SIG-M5 treated with dmso at 0.1 percent for 504 hours (cell line): ENCODE results near the gene BAIAP2L1.

Experiments
- DNase-seq: peaks from one replicate; lab custom pipeline; 2025; ENCODE audit not compliant: unreplicated experiment; lab: John Stamatoyannopoulos, UW

BAIAP2L1 gene

DNA sequence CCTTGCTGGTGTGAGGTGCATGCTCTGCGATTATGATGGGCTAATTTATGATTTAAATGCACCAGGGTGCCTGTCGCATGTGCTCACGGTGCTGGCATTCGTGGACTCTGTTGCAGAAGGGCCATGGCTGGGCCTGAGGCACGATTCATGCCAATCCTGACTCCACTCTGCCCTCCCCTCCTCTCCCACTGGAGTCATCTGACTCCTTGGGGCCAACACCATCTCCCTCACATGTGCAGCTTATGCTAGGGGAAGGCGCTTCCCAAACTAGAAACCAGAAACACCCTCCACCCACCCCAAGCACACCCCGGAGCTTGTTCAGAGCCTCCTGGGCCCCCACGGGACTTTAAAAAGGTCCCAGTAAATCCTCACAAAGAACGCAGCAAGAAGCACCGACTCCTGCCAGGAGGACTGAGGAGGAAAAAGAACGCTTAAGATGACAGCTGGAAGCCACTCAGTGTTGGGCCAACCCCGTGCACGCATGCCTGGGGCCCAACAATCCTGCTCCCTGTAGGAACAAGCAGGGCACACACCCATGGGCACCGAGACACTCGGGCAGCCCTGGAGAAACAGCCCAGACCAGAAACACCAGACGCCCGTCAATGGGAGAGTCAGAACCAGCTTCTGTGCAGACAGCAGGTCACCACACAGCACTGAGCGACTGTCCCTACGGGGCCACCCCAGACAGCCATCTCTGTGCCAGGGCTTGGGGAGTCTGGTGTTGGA lies 105.3 kb downstream of the BAIAP2L1 start:
- no peak for DNase-seq

DNA sequence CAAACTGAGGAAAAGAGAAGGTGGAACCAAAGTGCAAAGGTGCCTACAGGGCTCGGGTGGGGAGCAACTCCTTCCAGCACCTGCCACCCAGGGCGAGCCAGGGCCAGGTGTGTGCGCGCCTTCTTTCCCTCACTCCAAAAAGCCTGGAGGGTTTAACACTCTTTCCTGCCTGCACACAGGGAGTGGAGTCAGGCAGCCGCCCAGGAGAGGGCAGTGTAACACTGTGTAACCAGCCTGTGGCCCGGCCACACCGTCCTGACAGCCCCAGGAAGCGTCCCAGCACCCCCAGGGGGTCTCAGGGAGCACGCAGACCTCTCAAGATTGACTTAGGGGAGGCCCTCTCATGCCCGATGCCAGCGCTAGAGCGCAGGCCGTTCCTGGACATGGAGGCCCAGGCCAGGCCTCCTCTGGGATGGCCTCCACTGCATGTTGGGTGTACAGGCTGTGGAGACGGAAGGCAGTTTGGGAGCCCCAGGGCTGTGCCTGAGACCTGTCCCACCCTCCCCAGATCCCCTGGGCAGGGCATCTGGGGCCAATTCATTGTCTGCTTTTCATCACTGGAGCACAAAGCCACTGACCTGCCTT lies 106.0 kb downstream of the BAIAP2L1 start:
- DNase-seq = peak; percentile 49

DNA sequence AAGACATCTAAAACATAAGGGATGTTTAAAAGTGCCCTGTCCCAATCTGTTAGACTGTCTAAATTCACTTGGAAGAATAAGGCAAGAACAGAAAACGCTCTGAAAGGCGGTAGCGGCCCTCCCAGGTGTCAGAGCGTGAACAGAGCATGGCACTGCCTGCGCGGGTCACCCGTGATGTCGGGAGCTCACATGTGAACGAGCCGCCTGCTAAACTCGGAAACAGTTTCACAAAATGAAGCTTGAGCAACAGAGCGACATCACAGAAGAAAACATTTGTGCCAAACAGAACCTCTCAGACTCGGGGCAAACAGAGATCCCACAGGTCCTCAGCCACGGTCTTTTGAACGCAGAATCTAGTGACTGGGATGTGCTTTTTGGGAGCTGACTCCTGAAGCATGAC lies 106.6 kb downstream of the BAIAP2L1 start:
- no peak for DNase-seq

DNA sequence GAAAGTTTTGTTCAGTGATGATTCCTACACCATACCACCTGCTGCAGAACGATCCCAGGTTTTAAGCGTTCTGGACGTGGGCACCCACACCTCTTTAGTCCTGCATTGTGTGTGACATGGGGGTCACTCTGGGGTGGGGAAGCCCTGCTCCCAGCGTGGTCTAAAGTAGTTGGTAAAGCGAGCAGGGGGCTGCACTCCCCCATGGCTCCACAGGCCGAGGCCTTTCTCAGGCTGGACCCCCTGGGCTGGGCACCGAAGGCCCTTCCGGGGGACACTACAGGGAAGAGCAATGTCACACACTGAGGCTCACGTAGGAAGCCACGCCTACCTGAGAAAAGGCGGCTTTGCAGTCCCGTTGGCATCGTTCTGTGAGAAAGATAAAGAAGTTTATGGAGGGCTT lies 107.1 kb downstream of the BAIAP2L1 start:
- DNase-seq = no peak

DNA sequence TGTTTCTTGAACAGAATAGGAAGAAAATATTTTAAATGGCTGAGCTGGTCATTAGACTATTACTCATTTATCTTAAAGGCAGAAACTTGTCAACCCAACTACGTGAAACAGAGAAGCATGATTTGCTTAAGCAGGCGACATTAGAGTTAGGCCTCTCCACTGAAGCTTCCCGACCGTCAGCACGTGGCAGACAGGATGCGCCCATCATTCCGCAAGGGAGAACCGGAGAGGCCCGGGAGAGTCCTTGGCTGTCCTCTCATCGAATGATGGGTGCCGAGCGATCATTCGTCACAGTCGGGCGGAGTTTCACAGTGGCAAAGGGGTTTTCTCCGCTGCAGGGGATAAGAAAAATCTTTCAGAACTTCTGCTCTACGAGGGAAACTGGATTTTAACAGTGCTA lies 107.6 kb downstream of the BAIAP2L1 start:
- DNase-seq = no peak

DNA sequence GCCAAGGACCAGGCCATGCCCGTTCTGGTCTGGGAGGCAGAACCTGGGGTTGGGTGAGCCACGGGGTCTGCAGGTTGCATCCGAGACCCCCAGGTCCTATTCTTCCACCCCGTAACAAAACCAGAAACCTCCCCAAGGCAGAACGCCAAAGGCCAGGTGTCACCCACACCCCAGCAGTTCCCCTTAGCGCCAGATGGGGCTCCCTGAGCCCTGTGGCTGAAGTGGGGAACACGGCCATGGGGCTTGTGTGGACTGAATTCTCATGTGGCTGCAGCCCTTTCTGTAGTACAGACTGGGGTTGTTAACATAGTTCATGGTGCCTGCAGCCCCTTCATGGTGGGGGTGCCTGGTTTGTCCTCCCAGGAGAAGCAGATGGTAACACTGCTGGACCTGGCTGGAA lies 109.2 kb downstream of the BAIAP2L1 start:
- DNase-seq = no peak

DNA sequence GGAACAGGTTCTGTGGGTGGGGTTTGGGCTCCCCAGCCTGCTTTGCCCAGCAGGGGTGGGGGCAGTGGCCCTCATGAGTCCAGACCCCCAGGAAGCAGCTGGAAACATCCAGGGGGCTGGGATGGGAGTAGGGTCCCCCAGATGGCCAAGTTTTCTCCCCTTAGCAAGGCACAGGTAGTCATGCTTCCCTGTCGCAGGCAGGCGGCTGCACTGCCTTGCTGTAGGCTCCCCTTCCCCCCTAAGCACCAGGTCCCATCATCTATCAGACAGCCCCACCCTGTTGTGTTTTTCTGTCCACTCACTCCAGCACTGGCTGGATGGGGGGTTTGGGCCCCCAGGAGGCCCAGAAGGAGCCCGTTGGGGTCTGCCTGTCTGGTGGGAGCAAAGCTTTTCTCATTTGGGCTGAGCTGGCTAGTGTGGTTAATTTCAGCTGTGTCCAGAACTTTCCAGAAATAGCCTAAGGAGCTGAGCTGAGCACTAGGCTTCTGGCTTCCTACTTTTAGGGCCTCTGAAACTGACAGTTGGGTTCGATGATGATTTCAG lies 111.5 kb downstream of the BAIAP2L1 start:
- DNase-seq = no peak

DNA sequence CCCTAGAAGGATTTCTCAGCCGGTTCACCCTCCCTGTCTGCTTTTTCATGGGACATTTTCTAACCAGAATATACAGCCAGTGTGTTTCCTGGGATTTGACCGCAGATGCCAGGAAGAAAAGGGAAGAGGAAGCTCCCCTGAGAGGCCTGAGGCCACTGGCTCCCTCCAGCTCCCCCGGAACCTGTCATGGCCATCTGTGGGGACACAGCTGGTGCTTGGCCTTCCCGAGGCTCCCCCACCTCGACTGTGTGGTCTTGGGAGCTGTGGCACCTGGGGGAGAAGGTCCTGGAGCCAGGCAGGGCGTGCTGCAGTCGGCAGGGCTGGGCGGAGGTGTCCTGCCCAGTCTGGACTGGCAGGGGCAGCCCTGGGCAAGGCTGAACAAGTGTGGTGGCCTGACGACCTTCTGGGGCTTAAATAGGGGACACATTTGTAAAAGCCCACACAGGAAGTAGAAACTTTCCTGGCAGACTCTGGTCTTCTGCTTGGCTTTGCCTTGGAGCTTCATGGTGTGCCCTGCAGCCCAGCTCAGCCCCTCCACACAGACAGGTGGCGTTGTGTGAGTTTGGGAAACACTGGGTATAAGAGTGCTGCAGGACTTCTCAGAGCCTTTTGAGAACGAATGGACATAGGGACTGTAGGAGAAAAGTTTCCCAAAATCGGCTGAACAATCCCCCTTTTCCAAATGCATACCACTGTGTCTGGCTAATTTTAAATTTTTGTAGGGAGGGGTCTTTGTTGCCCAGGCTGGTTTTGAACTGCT lies 112.6 kb downstream of the BAIAP2L1 start:
- no peak for DNase-seq

DNA sequence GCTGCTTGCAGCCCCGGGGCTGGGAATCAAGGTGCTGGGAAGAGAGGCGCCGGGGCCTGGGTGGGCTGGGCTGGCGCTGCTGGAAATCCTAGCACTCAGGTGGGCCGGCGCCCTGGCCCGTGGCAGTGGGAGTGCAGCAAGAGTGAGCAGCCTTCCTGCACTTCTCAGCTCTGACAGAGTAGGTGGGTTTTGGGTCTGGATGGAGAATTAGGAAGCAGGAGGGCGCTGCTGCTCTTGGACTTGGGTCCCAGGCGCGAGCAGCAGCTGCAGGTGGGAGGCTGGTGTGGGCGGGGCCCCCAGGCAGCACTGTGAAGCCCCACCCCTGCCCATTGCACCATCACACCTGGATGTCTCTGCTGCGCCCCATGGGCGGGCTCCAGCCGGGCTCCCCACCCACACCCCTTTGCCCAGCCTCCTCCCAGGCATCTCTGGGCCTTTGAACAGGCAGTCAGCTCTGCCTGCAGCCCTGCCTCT lies 113.4 kb downstream of the BAIAP2L1 start:
- no peak for DNase-seq

DNA sequence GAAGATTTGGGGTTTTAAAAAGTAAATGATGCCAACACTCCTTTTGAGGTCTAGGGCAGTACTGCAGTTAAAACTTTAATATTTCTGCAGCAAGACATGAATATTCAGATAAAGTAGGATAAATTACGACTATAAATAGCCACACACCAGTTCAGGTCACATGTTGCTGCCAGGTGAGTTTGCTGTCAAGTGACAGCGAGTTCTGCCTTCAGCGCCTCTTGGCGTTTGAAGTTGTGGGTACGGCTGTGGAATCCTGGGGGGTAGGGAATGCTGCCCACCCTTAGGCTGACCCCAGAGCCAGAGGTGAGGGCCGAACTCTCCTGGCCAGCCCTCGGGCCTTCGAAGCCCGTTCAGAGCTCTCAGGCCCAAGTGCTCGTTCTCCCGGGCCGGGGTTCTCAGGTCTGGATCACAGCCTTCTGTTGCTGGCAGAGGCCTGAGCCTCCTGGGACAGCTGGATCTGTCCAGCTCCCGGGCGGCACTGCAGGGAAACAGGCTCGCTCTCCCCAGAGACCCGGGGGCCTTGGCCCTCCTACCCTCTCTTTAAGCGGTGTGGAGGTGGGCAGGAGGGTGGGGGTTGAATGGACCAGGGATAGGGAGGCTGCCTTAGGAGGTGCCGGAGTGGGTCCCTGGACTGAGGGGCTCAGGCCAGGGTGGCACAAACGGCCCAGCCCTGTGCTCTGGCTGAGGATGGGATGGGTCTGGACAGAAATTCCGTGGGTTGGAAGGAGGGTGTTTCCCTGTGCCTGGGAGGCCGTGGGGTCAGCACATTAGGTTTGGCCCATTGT lies 114.0 kb downstream of the BAIAP2L1 start:
- DNase-seq = no peak

DNA sequence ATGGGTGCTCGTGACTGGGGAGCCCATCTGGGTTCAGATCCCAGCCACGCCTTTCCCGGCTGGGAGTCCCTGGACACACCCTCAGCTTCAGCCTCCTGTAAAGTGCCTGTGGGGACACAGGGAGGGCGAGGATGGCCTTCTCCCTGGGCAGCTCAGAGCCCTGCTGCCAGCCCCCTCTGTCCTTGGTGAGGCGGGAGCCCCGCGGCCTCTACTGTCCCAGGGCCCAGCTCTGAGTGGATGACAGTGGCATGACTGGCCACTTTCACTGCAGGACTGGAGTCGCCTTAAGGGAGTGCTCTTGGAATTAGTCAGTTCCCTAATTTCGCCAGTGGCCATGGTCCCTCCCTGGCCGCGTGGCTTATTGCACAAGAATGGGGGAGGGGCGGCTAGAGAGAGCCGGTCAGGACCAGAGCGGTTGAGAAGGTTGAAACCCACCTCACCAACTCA lies 114.8 kb downstream of the BAIAP2L1 start:
- DNase-seq = peak; percentile 18

DNA sequence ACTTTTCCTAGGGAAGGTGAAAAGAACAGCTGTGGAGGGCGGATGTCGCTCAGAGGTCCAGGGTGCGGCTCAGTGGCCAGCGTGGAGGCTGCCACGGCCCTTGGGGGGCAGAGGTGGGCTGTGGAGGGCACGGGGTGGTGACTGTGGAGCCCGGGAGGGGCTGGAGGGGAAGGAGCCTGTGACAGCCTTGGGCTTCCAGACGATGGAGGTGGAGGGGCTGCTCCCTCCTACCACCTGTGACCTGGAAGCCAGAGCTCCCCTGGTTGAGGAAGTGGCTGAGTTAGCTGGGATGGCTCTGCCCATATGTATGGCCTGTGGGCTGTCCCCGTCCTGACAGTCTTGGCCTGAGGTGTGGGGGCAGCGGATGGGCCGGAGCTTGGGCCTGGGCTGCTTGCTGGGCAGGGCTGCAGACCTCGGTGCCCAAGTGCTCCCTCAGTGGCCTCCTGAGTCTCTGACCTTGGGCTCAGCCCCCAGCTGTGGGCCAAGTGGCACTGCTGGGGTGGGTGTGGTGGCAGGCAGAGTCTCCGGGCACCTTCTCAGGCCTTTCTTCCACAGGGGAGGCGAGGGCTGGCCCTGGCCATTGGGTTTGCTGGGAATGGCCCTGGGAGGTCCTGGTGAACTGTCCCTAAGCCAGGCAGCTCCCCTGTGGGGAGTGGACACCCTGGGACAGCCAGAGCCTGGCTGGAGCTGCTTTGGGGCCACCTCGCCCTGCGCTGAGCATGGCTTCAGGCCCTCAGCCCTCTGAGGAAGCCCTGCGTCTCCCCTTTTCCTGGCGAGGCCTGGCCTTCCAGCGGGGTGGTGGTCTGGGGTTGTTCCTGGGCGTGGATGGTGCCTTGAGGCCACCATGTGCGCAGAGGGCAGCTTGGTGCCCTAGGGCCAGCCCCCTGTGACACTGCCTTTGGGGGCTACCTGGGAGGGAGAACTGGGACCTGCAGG lies 115.5 kb downstream of the BAIAP2L1 start:
- DNase-seq = no peak

DNA sequence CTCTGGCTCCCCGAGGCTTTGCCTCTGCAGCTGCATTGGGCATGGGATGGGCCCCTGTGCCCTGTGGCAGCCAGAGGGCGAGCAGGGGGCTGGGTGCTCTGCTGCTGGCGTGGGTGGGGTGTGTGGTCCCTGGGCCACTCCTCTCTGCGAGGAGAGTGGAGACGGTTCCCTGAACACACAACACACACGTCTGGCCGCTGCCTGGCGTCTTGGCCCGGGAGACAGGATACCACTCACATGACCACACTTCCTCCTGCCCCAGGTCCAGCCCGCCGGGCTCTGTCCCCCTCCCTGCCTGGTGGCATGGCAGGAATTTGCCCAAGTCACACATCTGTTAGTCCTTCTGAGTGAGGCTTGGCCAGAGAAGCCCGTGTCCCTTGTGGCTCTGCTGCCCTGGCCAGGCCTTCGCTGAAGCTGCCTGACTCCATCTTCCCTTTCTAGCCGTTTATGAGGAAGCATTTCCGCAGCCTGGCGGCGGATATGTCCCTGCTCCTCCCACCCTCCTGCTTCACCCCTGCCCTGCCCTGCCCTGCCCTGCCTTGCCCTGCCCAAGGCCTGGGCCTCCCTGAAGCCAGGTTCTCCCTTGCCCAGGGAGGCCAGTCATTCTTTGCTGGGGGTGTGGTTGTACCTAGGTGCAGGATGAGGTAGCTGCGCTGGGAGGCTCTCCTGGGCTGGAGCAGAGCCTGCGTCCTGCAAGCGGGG lies 116.4 kb downstream of the BAIAP2L1 start:
- no peak for DNase-seq

DNA sequence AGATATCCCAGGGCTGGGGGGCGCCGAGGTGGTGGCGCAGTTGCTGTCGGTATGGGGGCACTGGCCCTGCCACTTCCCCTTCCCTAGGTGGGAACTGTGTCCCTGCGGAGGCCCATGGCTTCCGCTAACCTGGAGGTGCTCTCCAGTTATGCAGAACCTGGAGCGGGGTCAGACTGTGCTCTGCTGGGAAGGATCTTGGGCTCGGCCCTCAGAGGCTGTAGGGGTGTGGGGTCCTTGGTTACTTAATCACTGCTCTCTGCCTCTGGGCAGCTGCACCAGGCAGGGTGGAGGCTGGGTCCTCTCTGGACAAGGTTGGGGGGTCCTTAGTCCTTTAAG lies 117.0 kb downstream of the BAIAP2L1 start:
- DNase-seq = no peak

DNA sequence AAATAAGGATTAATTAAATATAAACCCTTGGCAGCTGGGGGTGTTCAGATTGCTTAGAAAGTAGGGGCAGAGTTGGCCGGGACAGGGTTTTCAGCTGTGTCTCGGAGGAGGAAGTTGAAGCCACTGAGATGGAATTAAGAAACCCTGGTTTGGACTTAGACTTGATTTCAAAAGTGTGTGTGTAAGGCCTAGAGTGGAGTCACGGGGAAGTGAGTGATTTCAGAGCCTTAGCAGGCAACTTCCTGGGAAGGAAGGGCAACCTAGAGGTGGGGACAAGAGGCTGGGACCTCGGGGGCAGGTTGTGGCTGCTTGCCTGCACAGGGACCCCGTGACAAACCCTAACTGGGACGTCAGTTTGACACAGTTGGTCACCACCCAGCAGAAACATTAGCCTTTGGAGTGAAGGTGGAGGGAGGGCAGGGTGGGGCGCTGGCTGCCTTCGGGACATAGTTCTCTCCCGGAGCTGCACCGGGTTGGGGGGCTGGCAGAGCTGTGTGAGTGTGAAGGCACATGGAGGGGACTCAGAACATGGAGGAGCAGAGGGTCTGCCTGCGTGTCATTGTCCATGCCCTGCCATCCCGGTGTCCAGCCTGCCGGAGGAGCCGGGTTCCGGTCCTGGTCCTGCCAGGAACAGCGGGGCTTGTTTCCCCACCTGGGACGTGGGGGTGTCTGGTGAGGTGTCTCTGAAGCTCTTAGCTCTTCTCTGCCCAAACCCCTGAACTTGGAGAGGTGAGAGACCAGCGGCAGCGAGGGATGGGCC lies 117.6 kb downstream of the BAIAP2L1 start:
- DNase-seq = peak; percentile 94

DNA sequence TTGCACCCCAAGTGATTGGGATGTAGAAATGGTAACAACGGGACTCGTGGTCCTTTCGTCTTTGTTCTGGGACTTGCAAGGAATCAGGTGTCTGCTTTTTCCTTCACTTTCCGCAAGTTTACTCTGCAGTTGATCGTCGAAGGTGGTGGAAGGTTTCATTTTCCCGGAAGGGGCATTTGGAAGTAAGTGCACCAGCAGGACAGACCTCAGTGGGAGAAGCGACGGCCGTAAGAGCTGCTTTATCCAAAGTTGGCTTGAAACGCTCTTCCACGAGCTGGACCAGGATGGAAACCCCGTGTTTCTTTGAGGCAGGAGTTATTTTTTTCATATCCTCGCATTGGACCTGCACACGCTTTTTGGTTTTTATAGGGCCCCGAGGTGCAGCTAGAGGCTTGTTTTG lies 118.2 kb downstream of the BAIAP2L1 start:
- no peak for DNase-seq

DNA sequence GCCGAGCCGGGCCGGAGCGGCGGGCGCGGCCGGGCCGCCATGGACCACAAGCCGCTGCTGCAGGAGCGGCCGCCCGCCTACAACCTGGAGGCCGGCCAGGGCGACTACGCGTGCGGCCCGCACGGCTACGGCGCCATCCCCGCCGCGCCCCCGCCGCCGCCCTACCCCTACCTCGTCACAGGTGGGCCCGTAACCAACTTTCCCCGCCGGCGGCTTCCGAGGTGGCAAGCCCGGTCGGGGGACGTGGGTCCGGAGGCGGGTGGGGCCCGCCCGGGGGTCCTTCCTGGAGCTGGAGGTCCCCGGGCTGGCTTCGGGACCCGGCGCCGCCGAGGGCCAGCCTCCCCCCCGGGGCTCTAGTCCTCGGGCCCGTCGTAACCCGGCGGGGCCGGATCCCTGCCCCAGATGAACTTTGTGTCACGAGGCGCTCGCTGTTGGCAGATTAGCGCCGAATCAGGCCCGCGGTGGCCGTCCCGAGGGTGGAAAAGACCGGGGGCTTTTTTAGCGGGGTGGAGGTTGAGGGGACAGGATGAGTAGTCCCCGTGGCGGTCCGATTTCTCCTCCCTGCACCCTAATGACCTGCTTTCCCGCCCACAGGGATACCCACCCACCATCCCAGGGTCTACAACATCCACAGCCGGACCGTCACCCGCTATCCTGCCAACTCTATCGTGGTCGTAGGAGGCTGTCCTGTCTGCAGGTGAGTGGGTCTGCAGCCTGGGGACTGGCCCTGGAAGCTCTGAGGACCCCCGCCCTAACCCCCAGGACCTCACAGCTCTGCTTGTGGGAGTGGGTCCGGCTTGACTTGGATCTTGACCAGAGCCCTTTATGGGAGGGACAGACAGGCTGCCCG lies 118.9 kb downstream of the BAIAP2L1 start:
- DNase-seq = no peak
